Measurements from ENCODE around the gene KLHL29. TPM values are rescaled to one million over a fixed set of nuclear protein-coding genes. Genes with fewer than 3 reads are reported as not detected.

KLHL29 gene
- total RNA-seq, 2 experiments from 2014 or later, result 0.23 to 0.66 TPM

- no TSS peak for BruUV-seq (replicated peaks)
- ChIA-PET POLR2A (no interaction called here), CTCF (ENCODE audit: unreplicated experiment) (no interaction called here)
- DNase-seq (ENCODE audit: low spot score), result no peak
- H3K4me1 ChIP-seq (ENCODE audit: insufficient read depth, low read length, poor library complexity, severe bottlenecking), result no peaks in the 10 kb centered on the region
- H2AFZ ChIP-seq (ENCODE audit: low read length), result no peak overlapping the region
- TF ChIP-seq EZH2phosphoT487 (IDR thresholded peaks at IDR 0.05; ENCODE audit: borderline replicate concordance, low read depth, low read length) (no peak), CTCF (conservative IDR thresholded peaks at IDR 0.05; ENCODE audit: low read length) (no peak)
- H3K79me2 ChIP-seq (ENCODE audit: insufficient read depth, low read depth, low read length), result no peaks in the 10 kb centered on the region
- no peak overlapping the region for H3K4me2 ChIP-seq (ENCODE audit: low read length)
- H3K4me3 ChIP-seq (ENCODE audit: low read depth, low read length, poor library complexity, severe bottlenecking), result no peak overlapping the region
- no peak overlapping the region for H3K27ac ChIP-seq (ENCODE audit: low read depth, low read length, poor library complexity, severe bottlenecking)
- H3K9me2 ChIP-seq (ENCODE audit: insufficient read depth, low read length), result no peaks in the 10 kb centered on the region
- no peaks in the 10 kb centered on the region for H3K36me3 ChIP-seq (ENCODE audit: insufficient read depth, low read length)
- no peaks in the 10 kb centered on the region; the same call in 1 of the 2 replicates for H4K20me1 ChIP-seq (ENCODE audit: insufficient read depth, low read length)
- no peaks in the 10 kb centered on the region for H3K9me3 ChIP-seq (ENCODE audit: low read length)
- intact Hi-C loops (cut with micrococcal nuclease; ENCODE audit: unreplicated experiment), result no loop called here
These were observed 122.5 kb downstream of the KLHL29 start for GRCh38 chr2:23507267-23508065.

DNA sequence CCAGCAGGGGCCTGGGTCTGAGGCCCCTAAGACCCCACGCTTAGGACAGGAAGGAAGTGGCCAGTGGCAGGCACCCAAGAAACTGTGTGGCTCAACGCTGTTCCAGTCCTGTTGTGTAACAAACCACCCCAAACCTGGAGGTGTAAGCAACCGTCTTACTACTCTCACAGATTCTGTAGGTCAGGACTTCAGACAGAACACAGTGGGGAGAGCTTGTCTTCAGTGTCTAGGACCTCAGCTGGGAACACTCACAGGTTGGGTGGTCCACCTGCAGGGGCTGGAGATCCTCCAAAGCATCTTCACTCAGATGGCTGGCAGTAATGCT lies 123.0 kb downstream of the KLHL29 start:
- Histone ChIP-seq H3K27ac (ENCODE audit: low read depth, low read length, poor library complexity, severe bottlenecking) (no peak overlapping the region), H4K20me1 (ENCODE audit: insufficient read depth, low read length) (no peaks in the 10 kb centered on the region; the same call in 1 of the 2 replicates), H3K9me2 (ENCODE audit: insufficient read depth, low read length) (no peaks in the 10 kb centered on the region), H3K9me3 (ENCODE audit: low read length) (no peaks in the 10 kb centered on the region), H3K4me3 (ENCODE audit: low read depth, low read length, poor library complexity, severe bottlenecking) (no peak overlapping the region), H2AFZ (ENCODE audit: low read length) (no peak overlapping the region), H3K36me3 (ENCODE audit: insufficient read depth, low read length) (no peaks in the 10 kb centered on the region), H3K79me2 (ENCODE audit: insufficient read depth, low read depth, low read length) (no peaks in the 10 kb centered on the region), H3K4me2 (ENCODE audit: low read length) (no peak overlapping the region), H3K4me1 (ENCODE audit: insufficient read depth, low read length, poor library complexity, severe bottlenecking) (no peaks in the 10 kb centered on the region)
- CTCF ChIA-PET (ENCODE audit: unreplicated experiment), result no interaction called here
- intact Hi-C loops (cut with micrococcal nuclease; ENCODE audit: unreplicated experiment), result no loop called here
- no TSS peak for BruUV-seq (replicated peaks)
- DNase-seq (ENCODE audit: low spot score), result no peak
- no peak for TF ChIP-seq CTCF (conservative IDR thresholded peaks at IDR 0.05; ENCODE audit: low read length)
- no peak for TF ChIP-seq EZH2phosphoT487 (IDR thresholded peaks at IDR 0.05; ENCODE audit: borderline replicate concordance, low read depth, low read length)
- POLR2A ChIA-PET, result no interaction called here

DNA sequence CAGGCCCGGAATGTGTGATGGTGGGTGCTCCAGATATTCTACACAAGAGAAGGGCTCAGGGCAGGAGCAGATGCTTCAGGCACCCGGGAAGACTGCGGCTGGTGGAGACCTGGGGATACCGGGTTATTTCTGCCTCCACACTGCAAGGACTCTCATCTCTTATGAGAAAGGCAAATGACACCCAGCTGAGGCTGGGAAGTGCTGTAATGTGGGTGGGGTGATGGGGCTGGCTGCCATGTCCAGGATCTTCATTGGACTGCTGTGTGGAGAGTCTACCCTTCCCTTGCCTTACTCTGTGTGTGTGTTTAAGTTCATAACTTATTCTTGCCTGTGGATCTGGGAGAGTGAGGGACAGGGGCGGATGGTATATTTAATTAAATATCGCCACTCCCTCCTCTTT lies 124.1 kb downstream of the KLHL29 start:
- ChIA-PET CTCF (ENCODE audit: unreplicated experiment) (no interaction called here), POLR2A (no interaction called here)
- no peak overlapping the region for H2AFZ ChIP-seq (ENCODE audit: low read length)
- TF ChIP-seq CTCF (conservative IDR thresholded peaks at IDR 0.05; ENCODE audit: low read length) (no peak), EZH2phosphoT487 (IDR thresholded peaks at IDR 0.05; ENCODE audit: borderline replicate concordance, low read depth, low read length) (no peak)
- H3K4me1 ChIP-seq (ENCODE audit: insufficient read depth, low read length, poor library complexity, severe bottlenecking), result no peaks in the 10 kb centered on the region
- intact Hi-C loops (cut with micrococcal nuclease; ENCODE audit: unreplicated experiment), result no loop called here
- H3K9me2 ChIP-seq (ENCODE audit: insufficient read depth, low read length), result no peaks in the 10 kb centered on the region
- H3K4me2 ChIP-seq (ENCODE audit: low read length), result no peak overlapping the region
- H3K79me2 ChIP-seq (ENCODE audit: insufficient read depth, low read depth, low read length), result no peaks in the 10 kb centered on the region
- DNase-seq (ENCODE audit: low spot score), result no peak
- no peaks in the 10 kb centered on the region for H3K9me3 ChIP-seq (ENCODE audit: low read length)
- BruUV-seq (replicated peaks), result no TSS peak
- H3K4me3 ChIP-seq (ENCODE audit: low read depth, low read length, poor library complexity, severe bottlenecking), result no peak overlapping the region
- H3K36me3 ChIP-seq (ENCODE audit: insufficient read depth, low read length), result no peaks in the 10 kb centered on the region
- H4K20me1 ChIP-seq (ENCODE audit: insufficient read depth, low read length), result no peaks in the 10 kb centered on the region; the same call in 1 of the 2 replicates
- H3K27ac ChIP-seq (ENCODE audit: low read depth, low read length, poor library complexity, severe bottlenecking), result no peak overlapping the region

All from OCI-LY7 (cell line).